ENCODE results near the gene KIF5C. TPM values are rescaled to one million over a fixed set of nuclear protein-coding genes. Genes with fewer than 3 reads are reported as not detected.

The KIF5C gene
- total and polyA plus RNA-seq, 2 of the 13 experiments (the other 11 are each of a cell fraction or from before 2014, with no cell fraction given), result 0.15 to 0.20 TPM

DNA sequence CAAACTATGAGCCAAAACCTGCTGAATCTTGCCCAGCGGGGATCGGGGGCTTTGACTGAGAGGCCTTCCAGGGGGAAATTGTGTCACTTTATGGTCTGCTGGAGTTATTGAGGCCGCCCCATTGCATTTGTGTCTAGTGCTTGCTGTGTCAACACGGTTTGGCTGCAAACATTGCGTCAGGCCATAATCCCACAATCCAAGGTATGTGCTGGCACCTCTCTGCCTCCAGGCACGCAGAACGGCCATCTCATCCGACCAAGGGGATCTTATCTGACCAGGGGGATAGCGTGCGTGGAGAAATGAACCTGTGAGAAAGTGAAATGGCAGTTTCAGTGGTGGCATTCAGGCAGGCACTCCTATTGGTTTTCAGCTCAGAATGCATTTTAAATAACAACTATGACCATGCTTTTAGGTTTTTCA lies 145.4 kb downstream of the KIF5C start (continued):
- TF ChIP-seq CEBPG (CRISPR knock-in tag; IDR thresholded peaks at IDR 0.05) (peak; percentile 92), ZNF761 (CRISPR knock-in tag; conservative IDR thresholded peaks at IDR 0.05) (no peak), ZNF567 (CRISPR knock-in tag; IDR thresholded peaks at IDR 0.05; ENCODE audit: borderline replicate concordance) (no peak), MXD4 (CRISPR knock-in tag; IDR thresholded peaks at IDR 0.05) (no peak), ARHGAP35 (CRISPR knock-in tag; IDR thresholded peaks at IDR 0.05; ENCODE audit: borderline replicate concordance) (no peak), FOXP1 (IDR thresholded peaks at IDR 0.05) (no peak), FOXP1 (CRISPR knock-in tag; IDR thresholded peaks at IDR 0.05) (peak; percentile 43; the same call in 1 of the 2 replicates), HHEX (CRISPR knock-in tag; IDR thresholded peaks at IDR 0.05) (peak; percentile 63), ZSCAN20 (CRISPR knock-in tag; IDR thresholded peaks at IDR 0.05; ENCODE audit: borderline replicate concordance) (no peak), FOXA1 (IDR thresholded peaks at IDR 0.05) (no peak), FOXA1 (CRISPR knock-in tag; IDR thresholded peaks at IDR 0.05) (peak; percentile 98), ZBTB21 (CRISPR knock-in tag; IDR thresholded peaks at IDR 0.05) (no peak), JUNB (CRISPR knock-in tag; IDR thresholded peaks at IDR 0.05; ENCODE audit: borderline replicate concordance) (no peak), ZSCAN9 (CRISPR knock-in tag; IDR thresholded peaks at IDR 0.05; ENCODE audit: borderline replicate concordance) (no peak), SMAD3 (CRISPR knock-in tag; IDR thresholded peaks at IDR 0.05) (no peak), MED1 (CRISPR knock-in tag; IDR thresholded peaks at IDR 0.05) (0 out of 2 replicates have a peak, but pooled peaks have one; percentile 20), ZNF572 (CRISPR knock-in tag; IDR thresholded peaks at IDR 0.05) (no peak), DNMT3B (CRISPR knock-in tag; conservative IDR thresholded peaks at IDR 0.05) (0 out of 2 replicates have a peak, but pooled peaks have one; percentile 54), SIN3A (IDR thresholded peaks at IDR 0.05; ENCODE audit: borderline replicate concordance, low read depth, low read length) (no peak)
- TF ChIP-seq, protein P1, sequence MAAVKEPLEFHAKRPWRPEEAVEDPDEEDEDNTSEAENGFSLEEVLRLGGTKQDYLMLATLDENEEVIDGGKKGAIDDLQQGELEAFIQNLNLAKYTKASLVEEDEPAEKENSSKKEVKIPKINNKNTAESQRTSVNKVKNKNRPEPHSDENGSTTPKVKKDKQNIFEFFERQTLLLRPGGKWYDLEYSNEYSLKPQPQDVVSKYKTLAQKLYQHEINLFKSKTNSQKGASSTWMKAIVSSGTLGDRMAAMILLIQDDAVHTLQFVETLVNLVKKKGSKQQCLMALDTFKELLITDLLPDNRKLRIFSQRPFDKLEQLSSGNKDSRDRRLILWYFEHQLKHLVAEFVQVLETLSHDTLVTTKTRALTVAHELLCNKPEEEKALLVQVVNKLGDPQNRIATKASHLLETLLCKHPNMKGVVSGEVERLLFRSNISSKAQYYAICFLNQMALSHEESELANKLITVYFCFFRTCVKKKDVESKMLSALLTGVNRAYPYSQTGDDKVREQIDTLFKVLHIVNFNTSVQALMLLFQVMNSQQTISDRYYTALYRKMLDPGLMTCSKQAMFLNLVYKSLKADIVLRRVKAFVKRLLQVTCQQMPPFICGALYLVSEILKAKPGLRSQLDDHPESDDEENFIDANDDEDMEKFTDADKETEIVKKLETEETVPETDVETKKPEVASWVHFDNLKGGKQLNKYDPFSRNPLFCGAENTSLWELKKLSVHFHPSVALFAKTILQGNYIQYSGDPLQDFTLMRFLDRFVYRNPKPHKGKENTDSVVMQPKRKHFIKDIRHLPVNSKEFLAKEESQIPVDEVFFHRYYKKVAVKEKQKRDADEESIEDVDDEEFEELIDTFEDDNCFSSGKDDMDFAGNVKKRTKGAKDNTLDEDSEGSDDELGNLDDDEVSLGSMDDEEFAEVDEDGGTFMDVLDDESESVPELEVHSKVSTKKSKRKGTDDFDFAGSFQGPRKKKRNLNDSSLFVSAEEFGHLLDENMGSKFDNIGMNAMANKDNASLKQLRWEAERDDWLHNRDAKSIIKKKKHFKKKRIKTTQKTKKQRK (IDR thresholded peaks at IDR 0.05; ENCODE audit: low read length), result no peak
- TF ChIP-seq, protein P2, sequence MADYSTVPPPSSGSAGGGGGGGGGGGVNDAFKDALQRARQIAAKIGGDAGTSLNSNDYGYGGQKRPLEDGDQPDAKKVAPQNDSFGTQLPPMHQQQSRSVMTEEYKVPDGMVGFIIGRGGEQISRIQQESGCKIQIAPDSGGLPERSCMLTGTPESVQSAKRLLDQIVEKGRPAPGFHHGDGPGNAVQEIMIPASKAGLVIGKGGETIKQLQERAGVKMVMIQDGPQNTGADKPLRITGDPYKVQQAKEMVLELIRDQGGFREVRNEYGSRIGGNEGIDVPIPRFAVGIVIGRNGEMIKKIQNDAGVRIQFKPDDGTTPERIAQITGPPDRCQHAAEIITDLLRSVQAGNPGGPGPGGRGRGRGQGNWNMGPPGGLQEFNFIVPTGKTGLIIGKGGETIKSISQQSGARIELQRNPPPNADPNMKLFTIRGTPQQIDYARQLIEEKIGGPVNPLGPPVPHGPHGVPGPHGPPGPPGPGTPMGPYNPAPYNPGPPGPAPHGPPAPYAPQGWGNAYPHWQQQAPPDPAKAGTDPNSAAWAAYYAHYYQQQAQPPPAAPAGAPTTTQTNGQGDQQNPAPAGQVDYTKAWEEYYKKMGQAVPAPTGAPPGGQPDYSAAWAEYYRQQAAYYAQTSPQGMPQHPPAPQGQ (CRISPR knock-in tag; IDR thresholded peaks at IDR 0.05; ENCODE audit: borderline replicate concordance), result no peak
- TF ChIP-seq, protein P3, sequence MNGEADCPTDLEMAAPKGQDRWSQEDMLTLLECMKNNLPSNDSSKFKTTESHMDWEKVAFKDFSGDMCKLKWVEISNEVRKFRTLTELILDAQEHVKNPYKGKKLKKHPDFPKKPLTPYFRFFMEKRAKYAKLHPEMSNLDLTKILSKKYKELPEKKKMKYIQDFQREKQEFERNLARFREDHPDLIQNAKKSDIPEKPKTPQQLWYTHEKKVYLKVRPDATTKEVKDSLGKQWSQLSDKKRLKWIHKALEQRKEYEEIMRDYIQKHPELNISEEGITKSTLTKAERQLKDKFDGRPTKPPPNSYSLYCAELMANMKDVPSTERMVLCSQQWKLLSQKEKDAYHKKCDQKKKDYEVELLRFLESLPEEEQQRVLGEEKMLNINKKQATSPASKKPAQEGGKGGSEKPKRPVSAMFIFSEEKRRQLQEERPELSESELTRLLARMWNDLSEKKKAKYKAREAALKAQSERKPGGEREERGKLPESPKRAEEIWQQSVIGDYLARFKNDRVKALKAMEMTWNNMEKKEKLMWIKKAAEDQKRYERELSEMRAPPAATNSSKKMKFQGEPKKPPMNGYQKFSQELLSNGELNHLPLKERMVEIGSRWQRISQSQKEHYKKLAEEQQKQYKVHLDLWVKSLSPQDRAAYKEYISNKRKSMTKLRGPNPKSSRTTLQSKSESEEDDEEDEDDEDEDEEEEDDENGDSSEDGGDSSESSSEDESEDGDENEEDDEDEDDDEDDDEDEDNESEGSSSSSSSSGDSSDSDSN (CRISPR knock-in tag; IDR thresholded peaks at IDR 0.05), result no peak
- TF ChIP-seq, protein P4, sequence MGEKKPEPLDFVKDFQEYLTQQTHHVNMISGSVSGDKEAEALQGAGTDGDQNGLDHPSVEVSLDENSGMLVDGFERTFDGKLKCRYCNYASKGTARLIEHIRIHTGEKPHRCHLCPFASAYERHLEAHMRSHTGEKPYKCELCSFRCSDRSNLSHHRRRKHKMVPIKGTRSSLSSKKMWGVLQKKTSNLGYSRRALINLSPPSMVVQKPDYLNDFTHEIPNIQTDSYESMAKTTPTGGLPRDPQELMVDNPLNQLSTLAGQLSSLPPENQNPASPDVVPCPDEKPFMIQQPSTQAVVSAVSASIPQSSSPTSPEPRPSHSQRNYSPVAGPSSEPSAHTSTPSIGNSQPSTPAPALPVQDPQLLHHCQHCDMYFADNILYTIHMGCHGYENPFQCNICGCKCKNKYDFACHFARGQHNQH (CRISPR knock-in tag; IDR thresholded peaks at IDR 0.05), result 0 out of 2 replicates have a peak, but pooled peaks have one; percentile 22
